HEK293 (cell line): ENCODE measurements around the gene B4GALNT3.
A peak's percentile ranks its signal among the peaks of the same experiment; 100 is the strongest.

ENCODE experiments used
- HOXA7 ChIP-seq: sonication (generic); formaldehyde crosslinking; IDR thresholded peaks from 2 replicates; pipeline ENCODE4 v1.8.1; 2022; ENCODE audit warnings: missing genetic modification reagents, borderline replicate concordance
- IKZF3 ChIP-seq: fragments of 450-650 bp; IDR thresholded peaks from 2 replicates; pipeline ENCODE4 v1.5.0; 2018; ENCODE audit warnings: missing biosample characterization, mild to moderate bottlenecking, missing genetic modification characterization, moderate library complexity
- KLF16 ChIP-seq: fragments of 450-650 bp; formaldehyde crosslinking; IDR thresholded peaks from 2 replicates; pipeline ENCODE4 v1.5.1; 2017; ENCODE audit warnings: missing biosample characterization, missing genetic modification characterization
- PRDM4 ChIP-seq: fragments of 450-650 bp; formaldehyde crosslinking; IDR thresholded peaks from 2 replicates; pipeline ENCODE4 v1.5.1; 2017; ENCODE audit warnings: missing biosample characterization, missing genetic modification characterization
- SCRT1 ChIP-seq: fragments of 450-650 bp; formaldehyde crosslinking; IDR thresholded peaks from 2 replicates; pipeline ENCODE4 v1.5.1; 2016; ENCODE audit warnings: missing biosample characterization, missing genetic modification characterization, borderline replicate concordance
- SCRT2 ChIP-seq: fragments of 450-650 bp; formaldehyde crosslinking; IDR thresholded peaks from 2 replicates; pipeline ENCODE4 v1.5.1; 2016; ENCODE audit warnings: missing biosample characterization, missing genetic modification characterization
- SP7 ChIP-seq: fragments of 450-650 bp; formaldehyde crosslinking; IDR thresholded peaks from 2 replicates; pipeline ENCODE4 v1.5.1; 2016; ENCODE audit warnings: missing biosample characterization, missing genetic modification characterization
- ZBTB1 ChIP-seq: fragments of 450-650 bp; formaldehyde crosslinking; IDR thresholded peaks from 2 replicates; pipeline ENCODE4 v1.5.1; 2016; ENCODE audit warnings: missing biosample characterization, missing genetic modification characterization
- ZBTB7A ChIP-seq: fragments of 450-650 bp; formaldehyde crosslinking; IDR thresholded peaks from 2 replicates; pipeline ENCODE4 v1.5.1; 2016; ENCODE audit warnings: low read depth, missing biosample characterization, missing genetic modification characterization
- ZFP3 ChIP-seq: fragments of 450-650 bp; formaldehyde crosslinking; IDR thresholded peaks from 2 replicates; pipeline ENCODE4 v1.5.1; 2016; ENCODE audit warnings: low read depth, missing biosample characterization, missing genetic modification characterization
- ZNF404 ChIP-seq: fragments of 450-650 bp; formaldehyde crosslinking; IDR thresholded peaks from 2 replicates; pipeline ENCODE4 v1.5.1; 2017; ENCODE audit warnings: missing biosample characterization, missing genetic modification characterization
- ZNF423 ChIP-seq: fragments of 450-650 bp; formaldehyde crosslinking; IDR thresholded peaks from 2 replicates; pipeline ENCODE4 v1.5.1; 2016; ENCODE audit warnings: missing biosample characterization, missing genetic modification characterization
- ZNF510 ChIP-seq: fragments of 450-650 bp; formaldehyde crosslinking; IDR thresholded peaks from 2 replicates; pipeline ENCODE4 v1.5.1; 2018; ENCODE audit warnings: mild to moderate bottlenecking, missing genetic modification characterization, missing biosample characterization; ENCODE audit not compliant: insufficient replicate concordance
- ZNF514 ChIP-seq: fragments of 450-650 bp; formaldehyde crosslinking; IDR thresholded peaks from 2 replicates; pipeline ENCODE4 v1.5.1; 2016; ENCODE audit warnings: missing biosample characterization, missing genetic modification characterization
- ZNF521 ChIP-seq: fragments of 450-650 bp; formaldehyde crosslinking; IDR thresholded peaks from 2 replicates; pipeline ENCODE4 v1.5.1; 2017; ENCODE audit warnings: missing biosample characterization, mild to moderate bottlenecking, missing genetic modification characterization
- ZNF529 ChIP-seq: fragments of 450-650 bp; formaldehyde crosslinking; IDR thresholded peaks from 2 replicates; pipeline ENCODE4 v1.5.1; 2017; ENCODE audit warnings: missing genetic modification characterization, missing biosample characterization; ENCODE audit not compliant: insufficient replicate concordance
- ZNF571 ChIP-seq: fragments of 450-650 bp; formaldehyde crosslinking; IDR thresholded peaks from 2 replicates; pipeline ENCODE4 v1.5.0; 2017; ENCODE audit warnings: missing biosample characterization, missing genetic modification characterization
- ZNF610 ChIP-seq: fragments of 450-650 bp; formaldehyde crosslinking; IDR thresholded peaks from 2 replicates; pipeline ENCODE4 v1.5.1; 2016; ENCODE audit warnings: missing biosample characterization, missing genetic modification characterization, borderline replicate concordance
- ZNF701 ChIP-seq: fragments of 450-650 bp; formaldehyde crosslinking; IDR thresholded peaks from 2 replicates; pipeline ENCODE4 v1.5.1; 2016; ENCODE audit warnings: missing biosample characterization, missing genetic modification characterization
- ZNF76 ChIP-seq: fragments of 450-650 bp; formaldehyde crosslinking; IDR thresholded peaks from 2 replicates; pipeline ENCODE4; 2016; ENCODE audit warnings: low read depth, missing biosample characterization, missing genetic modification characterization, borderline replicate concordance
- ZSCAN30 ChIP-seq: fragments of 450-650 bp; IDR thresholded peaks from 2 replicates; pipeline ENCODE4 v1.5.1; 2018; ENCODE audit warnings: missing biosample characterization, mild to moderate bottlenecking, missing genetic modification characterization, moderate library complexity
- TF ChIP-seq, protein P1 (sequence below): fragments of 450-650 bp; formaldehyde crosslinking; IDR thresholded peaks from 2 replicates; pipeline ENCODE4 v1.5.1; 2016; ENCODE audit warnings: missing biosample characterization, missing genetic modification characterization
- TF ChIP-seq, protein P2 (sequence below): fragments of 450-650 bp; formaldehyde crosslinking; IDR thresholded peaks from 2 replicates; pipeline ENCODE4 v1.5.1; 2016; ENCODE audit warnings: missing biosample characterization, missing genetic modification characterization
- TF ChIP-seq, protein P3 (sequence below): fragments of 450-650 bp; formaldehyde crosslinking; IDR thresholded peaks from 2 replicates; pipeline ENCODE4 v1.5.1; 2016; ENCODE audit warnings: missing biosample characterization, missing genetic modification characterization
- TF ChIP-seq, protein P4 (sequence below): fragments of 450-650 bp; IDR thresholded peaks from 2 replicates; pipeline ENCODE4 v1.5.1; 2018; ENCODE audit warnings: missing biosample characterization, mild to moderate bottlenecking, missing genetic modification characterization
- TF ChIP-seq, protein P5 (sequence below): fragments of 450-650 bp; formaldehyde crosslinking; IDR thresholded peaks from 2 replicates; pipeline ENCODE4 v1.5.1; 2016; ENCODE audit warnings: missing biosample characterization, missing genetic modification characterization

Gene B4GALNT3

DNA sequence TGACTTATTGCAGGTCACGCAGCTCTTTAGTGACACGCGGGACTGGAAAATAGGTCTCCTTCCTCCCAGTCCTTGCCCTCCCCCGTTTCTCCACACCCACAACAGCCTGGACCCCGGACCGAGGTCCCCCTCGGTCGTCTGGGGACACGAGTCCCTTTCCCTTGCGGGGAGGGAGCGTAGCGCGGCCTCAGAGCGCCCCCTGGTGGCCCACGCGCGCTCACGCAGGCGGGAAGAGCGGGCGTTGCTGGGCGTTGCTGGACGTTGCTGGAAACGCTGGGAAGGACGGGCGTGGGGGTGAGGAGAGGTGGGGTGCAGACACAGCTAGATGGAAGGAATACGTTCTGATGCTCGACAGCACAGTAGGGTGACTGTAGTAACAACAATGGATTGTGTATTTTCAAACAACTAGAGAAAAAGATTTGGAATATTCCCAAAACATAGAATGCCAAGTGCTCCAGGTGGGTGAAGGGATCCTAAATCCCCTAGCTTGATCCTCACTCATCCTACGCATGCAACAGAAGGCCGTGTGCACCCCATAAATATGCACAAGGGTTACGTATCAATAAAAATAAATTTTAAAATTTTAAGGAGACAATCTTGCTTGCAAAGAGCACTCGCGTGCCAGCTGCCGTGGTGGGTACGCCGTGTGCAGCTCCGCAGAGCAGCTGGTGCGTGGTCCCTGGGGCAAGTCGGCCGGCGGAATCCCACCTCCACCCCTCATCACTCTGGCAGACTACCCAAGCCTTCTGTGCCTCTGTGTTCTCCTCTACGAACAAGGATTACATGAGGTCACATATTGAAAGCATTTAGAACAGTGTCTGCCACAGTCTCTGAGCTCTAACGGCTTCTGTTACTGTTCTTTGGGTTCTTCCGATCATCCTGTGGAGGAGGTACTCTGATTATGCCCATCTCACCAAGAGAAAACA lies 87.4 kb downstream of the B4GALNT3 start (continued):
- no peak; the same call in 1 of the 2 replicates for TF ChIP-seq PRDM4 (tag by site-specific recombination)
- no peak for TF ChIP-seq ZNF571
- no peak for TF ChIP-seq ZBTB1
- TF ChIP-seq ZNF76 = no peak
- peak; percentile 61 for TF ChIP-seq ZSCAN30
- 0 out of 2 replicates have a peak, but pooled peaks have one; percentile 28 for TF ChIP-seq KLF16
- peak; percentile 36; the same call in 1 of the 2 replicates for TF ChIP-seq SP7 (tag by site-specific recombination)
- TF ChIP-seq, protein P1, sequence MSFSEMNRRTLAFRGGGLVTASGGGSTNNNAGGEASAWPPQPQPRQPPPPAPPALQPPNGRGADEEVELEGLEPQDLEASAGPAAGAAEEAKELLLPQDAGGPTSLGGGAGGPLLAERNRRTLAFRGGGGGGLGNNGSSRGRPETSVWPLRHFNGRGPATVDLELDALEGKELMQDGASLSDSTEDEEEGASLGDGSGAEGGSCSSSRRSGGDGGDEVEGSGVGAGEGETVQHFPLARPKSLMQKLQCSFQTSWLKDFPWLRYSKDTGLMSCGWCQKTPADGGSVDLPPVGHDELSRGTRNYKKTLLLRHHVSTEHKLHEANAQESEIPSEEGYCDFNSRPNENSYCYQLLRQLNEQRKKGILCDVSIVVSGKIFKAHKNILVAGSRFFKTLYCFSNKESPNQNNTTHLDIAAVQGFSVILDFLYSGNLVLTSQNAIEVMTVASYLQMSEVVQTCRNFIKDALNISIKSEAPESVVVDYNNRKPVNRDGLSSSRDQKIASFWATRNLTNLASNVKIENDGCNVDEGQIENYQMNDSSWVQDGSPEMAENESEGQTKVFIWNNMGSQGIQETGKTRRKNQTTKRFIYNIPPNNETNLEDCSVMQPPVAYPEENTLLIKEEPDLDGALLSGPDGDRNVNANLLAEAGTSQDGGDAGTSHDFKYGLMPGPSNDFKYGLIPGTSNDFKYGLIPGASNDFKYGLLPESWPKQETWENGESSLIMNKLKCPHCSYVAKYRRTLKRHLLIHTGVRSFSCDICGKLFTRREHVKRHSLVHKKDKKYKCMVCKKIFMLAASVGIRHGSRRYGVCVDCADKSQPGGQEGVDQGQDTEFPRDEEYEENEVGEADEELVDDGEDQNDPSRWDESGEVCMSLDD (tag by site-specific recombination) = 0 out of 2 replicates have a peak, but pooled peaks have one; percentile 47
- no peak for TF ChIP-seq IKZF3 (tag by site-specific recombination)
- TF ChIP-seq ZNF404 (tag by site-specific recombination) = no peak
- TF ChIP-seq, protein P2, sequence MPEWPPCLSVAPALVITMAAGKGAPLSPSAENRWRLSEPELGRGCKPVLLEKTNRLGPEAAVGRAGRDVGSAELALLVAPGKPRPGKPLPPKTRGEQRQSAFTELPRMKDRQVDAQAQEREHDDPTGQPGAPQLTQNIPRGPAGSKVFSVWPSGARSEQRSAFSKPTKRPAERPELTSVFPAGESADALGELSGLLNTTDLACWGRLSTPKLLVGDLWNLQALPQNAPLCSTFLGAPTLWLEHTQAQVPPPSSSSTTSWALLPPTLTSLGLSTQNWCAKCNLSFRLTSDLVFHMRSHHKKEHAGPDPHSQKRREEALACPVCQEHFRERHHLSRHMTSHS (tag by site-specific recombination) = no peak
- TF ChIP-seq, protein P3, sequence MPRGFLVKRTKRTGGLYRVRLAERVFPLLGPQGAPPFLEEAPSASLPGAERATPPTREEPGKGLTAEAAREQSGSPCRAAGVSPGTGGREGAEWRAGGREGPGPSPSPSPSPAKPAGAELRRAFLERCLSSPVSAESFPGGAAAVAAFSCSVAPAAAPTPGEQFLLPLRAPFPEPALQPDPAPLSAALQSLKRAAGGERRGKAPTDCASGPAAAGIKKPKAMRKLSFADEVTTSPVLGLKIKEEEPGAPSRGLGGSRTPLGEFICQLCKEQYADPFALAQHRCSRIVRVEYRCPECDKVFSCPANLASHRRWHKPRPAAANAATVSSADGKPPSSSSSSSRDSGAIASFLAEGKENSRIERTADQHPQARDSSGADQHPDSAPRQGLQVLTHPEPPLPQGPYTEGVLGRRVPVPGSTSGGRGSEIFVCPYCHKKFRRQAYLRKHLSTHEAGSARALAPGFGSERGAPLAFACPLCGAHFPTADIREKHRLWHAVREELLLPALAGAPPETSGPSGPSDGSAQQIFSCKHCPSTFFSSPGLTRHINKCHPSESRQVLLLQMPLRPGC (tag by site-specific recombination) = no peak
- no peak for TF ChIP-seq ZNF529 (tag by site-specific recombination)
- TF ChIP-seq ZNF510 (tag by site-specific recombination) = no peak
- TF ChIP-seq ZNF701 = no peak
- no peak for TF ChIP-seq ZNF610
- TF ChIP-seq, protein P4, sequence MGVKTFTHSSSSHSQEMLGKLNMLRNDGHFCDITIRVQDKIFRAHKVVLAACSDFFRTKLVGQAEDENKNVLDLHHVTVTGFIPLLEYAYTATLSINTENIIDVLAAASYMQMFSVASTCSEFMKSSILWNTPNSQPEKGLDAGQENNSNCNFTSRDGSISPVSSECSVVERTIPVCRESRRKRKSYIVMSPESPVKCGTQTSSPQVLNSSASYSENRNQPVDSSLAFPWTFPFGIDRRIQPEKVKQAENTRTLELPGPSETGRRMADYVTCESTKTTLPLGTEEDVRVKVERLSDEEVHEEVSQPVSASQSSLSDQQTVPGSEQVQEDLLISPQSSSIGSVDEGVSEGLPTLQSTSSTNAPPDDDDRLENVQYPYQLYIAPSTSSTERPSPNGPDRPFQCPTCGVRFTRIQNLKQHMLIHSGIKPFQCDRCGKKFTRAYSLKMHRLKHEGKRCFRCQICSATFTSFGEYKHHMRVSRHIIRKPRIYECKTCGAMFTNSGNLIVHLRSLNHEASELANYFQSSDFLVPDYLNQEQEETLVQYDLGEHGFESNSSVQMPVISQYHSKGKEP (tag by site-specific recombination) = no peak
- no peak for TF ChIP-seq SCRT1 (tag by site-specific recombination)
- TF ChIP-seq ZBTB7A (tag by site-specific recombination) = no peak
- no peak for TF ChIP-seq ZFP3 (tag by site-specific recombination)
- TF ChIP-seq ZNF514 (tag by site-specific recombination) = no peak
- no peak for TF ChIP-seq ZNF521 (tag by site-specific recombination)
- TF ChIP-seq, protein P5, sequence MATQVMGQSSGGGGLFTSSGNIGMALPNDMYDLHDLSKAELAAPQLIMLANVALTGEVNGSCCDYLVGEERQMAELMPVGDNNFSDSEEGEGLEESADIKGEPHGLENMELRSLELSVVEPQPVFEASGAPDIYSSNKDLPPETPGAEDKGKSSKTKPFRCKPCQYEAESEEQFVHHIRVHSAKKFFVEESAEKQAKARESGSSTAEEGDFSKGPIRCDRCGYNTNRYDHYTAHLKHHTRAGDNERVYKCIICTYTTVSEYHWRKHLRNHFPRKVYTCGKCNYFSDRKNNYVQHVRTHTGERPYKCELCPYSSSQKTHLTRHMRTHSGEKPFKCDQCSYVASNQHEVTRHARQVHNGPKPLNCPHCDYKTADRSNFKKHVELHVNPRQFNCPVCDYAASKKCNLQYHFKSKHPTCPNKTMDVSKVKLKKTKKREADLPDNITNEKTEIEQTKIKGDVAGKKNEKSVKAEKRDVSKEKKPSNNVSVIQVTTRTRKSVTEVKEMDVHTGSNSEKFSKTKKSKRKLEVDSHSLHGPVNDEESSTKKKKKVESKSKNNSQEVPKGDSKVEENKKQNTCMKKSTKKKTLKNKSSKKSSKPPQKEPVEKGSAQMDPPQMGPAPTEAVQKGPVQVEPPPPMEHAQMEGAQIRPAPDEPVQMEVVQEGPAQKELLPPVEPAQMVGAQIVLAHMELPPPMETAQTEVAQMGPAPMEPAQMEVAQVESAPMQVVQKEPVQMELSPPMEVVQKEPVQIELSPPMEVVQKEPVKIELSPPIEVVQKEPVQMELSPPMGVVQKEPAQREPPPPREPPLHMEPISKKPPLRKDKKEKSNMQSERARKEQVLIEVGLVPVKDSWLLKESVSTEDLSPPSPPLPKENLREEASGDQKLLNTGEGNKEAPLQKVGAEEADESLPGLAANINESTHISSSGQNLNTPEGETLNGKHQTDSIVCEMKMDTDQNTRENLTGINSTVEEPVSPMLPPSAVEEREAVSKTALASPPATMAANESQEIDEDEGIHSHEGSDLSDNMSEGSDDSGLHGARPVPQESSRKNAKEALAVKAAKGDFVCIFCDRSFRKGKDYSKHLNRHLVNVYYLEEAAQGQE (tag by site-specific recombination) = no peak
- TF ChIP-seq HOXA7 = no peak
- TF ChIP-seq ZNF423 (tag by site-specific recombination) = no peak
- TF ChIP-seq SCRT2 = no peak
